IMR-90 (cell line): ENCODE data around the gene IL1A. TPM values are rescaled to one million over a fixed set of nuclear protein-coding genes. Genes with fewer than 3 reads are reported as not detected.

Experiments used
- ATAC-seq: fragments of 200-7000 bp; cut with Tn5 transposase; 2 replicates; pipeline ENCODE4 v1.9.1; 2020; ENCODE audit warnings: low read depth, mild to moderate bottlenecking, moderate library complexity
- BruUV-seq: library from RNA; stranded (reverse); fragments of 400-500 nt; replicated peaks from 2 replicates; lab custom pipeline; 2021; lab: Mats Ljungman, UMichigan
- CTCF ChIA-PET: fragments of 300-600 bp; formaldehyde crosslinking; extraction: SDS; loops from one replicate; lab custom pipeline; 2021; ENCODE audit warnings: antibody characterized with exemption; lab: Yijun Ruan, JAX
- POLR2A ChIA-PET: fragments of 300-600 bp; sonication (Branson Sonifier 250); formaldehyde crosslinking; loops from one replicate; lab custom pipeline; 2022; ENCODE audit warnings: antibody characterized with exemption; ENCODE audit not compliant: unreplicated experiment; lab: Charles Lee
- DNase-seq: peaks from one replicate; pipeline ENCODE4 v3.0.0; 2013
- H2AFZ ChIP-seq: replicated peaks from 2 replicates; pipeline ENCODE3; 2013; ENCODE audit warnings: low read length, mild to moderate bottlenecking; ENCODE audit not compliant: poor library complexity
- H2AK5ac ChIP-seq: 2 replicates; pipeline ENCODE4 v1.6.1; 2013; ENCODE audit warnings: low read depth, low read length, inconsistent platforms
- H2AK9ac ChIP-seq: replicated peaks from 2 replicates; pipeline ENCODE3; 2013; ENCODE audit warnings: mild to moderate bottlenecking, low read depth, low read length, moderate library complexity; ENCODE audit not compliant: poor library complexity
- H2BK120ac ChIP-seq: 2 replicates; pipeline ENCODE4 v1.6.1; 2013; ENCODE audit warnings: low read depth, low read length, inconsistent platforms
- H2BK15ac ChIP-seq: 3 replicates; pipeline ENCODE4 v1.6.1; 2013; ENCODE audit warnings: low read depth, low read length, inconsistent platforms
- H2BK20ac ChIP-seq: 2 replicates; pipeline ENCODE4 v1.6.1; 2013; ENCODE audit warnings: low read depth, mild to moderate bottlenecking, inconsistent platforms, low read length, moderate library complexity
- H2BK5ac ChIP-seq: 2 replicates; pipeline ENCODE4 v1.6.1; 2013; ENCODE audit warnings: mild to moderate bottlenecking, low read depth, low read length, inconsistent platforms; ENCODE audit not compliant: poor library complexity, severe bottlenecking
- H3K14ac ChIP-seq: replicated peaks from 2 replicates; pipeline ENCODE4 v1.6.1; 2013; ENCODE audit warnings: low read depth, low read length, inconsistent platforms
- H3K18ac ChIP-seq: 2 replicates; pipeline ENCODE4 v1.6.1; 2013; ENCODE audit warnings: low read depth, low read length, control low read depth
- H3K23ac ChIP-seq: 2 replicates; pipeline ENCODE4 v1.6.1; 2013; ENCODE audit warnings: low read depth, low read length, inconsistent platforms
- H3K27ac ChIP-seq: 2 replicates; pipeline ENCODE4 v1.5.1; 2013; ENCODE audit warnings: mild to moderate bottlenecking, control low read depth, low read length; ENCODE audit not compliant: insufficient read depth
- H3K27me3 ChIP-seq: 2 replicates; pipeline ENCODE4 v1.6.1; 2013; ENCODE audit warnings: low read length; ENCODE audit not compliant: control insufficient read depth, insufficient read depth
- H3K36me3 ChIP-seq: 2 replicates; pipeline ENCODE4 v1.6.1; 2013; ENCODE audit warnings: low read length, mixed read lengths; ENCODE audit not compliant: control insufficient read depth, insufficient read depth
- H3K4ac ChIP-seq: 2 replicates; pipeline ENCODE4 v1.6.1; 2013; ENCODE audit warnings: low read depth, low read length, inconsistent platforms
- H3K4me1 ChIP-seq: 2 replicates; pipeline ENCODE4 v1.6.1; 2013; ENCODE audit warnings: low read length, mixed read lengths; ENCODE audit not compliant: control insufficient read depth, insufficient read depth
- H3K4me2 ChIP-seq: 2 replicates; pipeline ENCODE4 v1.6.1; 2013; ENCODE audit warnings: low read depth, mild to moderate bottlenecking, control low read depth, low read length, moderate library complexity
- H3K4me3 ChIP-seq: 2 replicates; pipeline ENCODE4 v1.5.1; 2013; ENCODE audit warnings: low read depth, mild to moderate bottlenecking, control low read depth, low read length, moderate library complexity; ENCODE audit not compliant: insufficient read depth
- H3K56ac ChIP-seq: 2 replicates; pipeline ENCODE4 v1.6.1; 2013; ENCODE audit warnings: low read length, inconsistent platforms; ENCODE audit not compliant: insufficient read depth; ENCODE audit errors: extremely low read depth
- H3K79me1 ChIP-seq, 2 experiments: 2 replicates each; pipeline ENCODE4 v1.6.1; 2013; ENCODE audit warnings: low read length in 2 of 2, inconsistent platforms in 1 of 2, low read depth in 1 of 2
- H3K9ac ChIP-seq: 2 replicates; pipeline ENCODE4 v1.6.1; 2013; ENCODE audit warnings: low read depth, low read length, control low read depth
- H3K9me1 ChIP-seq: 2 replicates; pipeline ENCODE4 v1.6.1; 2013; ENCODE audit warnings: low read length, inconsistent platforms; ENCODE audit not compliant: insufficient read depth
- H3K9me3 ChIP-seq: 2 replicates; pipeline ENCODE4 v1.6.1; 2013; ENCODE audit warnings: low read length; ENCODE audit not compliant: control insufficient read depth, insufficient read depth
- H4K20me1 ChIP-seq: 2 replicates; pipeline ENCODE4 v1.6.1; 2013; ENCODE audit warnings: low read length, inconsistent platforms; ENCODE audit not compliant: insufficient read depth
- H4K5ac ChIP-seq: 2 replicates; pipeline ENCODE4 v1.6.1; 2013; ENCODE audit warnings: mild to moderate bottlenecking, low read depth, low read length, control low read depth
- H4K8ac ChIP-seq, 2 experiments: 2 replicates each; pipeline ENCODE4 v1.6.1; 2013; ENCODE audit warnings: low read depth in 2 of 2, low read length in 2 of 2, control low read depth in 1 of 2, inconsistent platforms in 1 of 2
- H4K91ac ChIP-seq: 2 replicates; pipeline ENCODE4 v1.6.1; 2013; ENCODE audit warnings: low read depth, low read length, inconsistent platforms; ENCODE audit not compliant: insufficient read depth
- BHLHE40 ChIP-seq: fragments of 150-350 bp; IDR thresholded peaks from 2 replicates; pipeline ENCODE4 v1.6.1; 2016; ENCODE audit warnings: mild to moderate bottlenecking, low read depth, low read length
- CEBPB ChIP-seq: IDR thresholded peaks from 2 replicates; pipeline ENCODE4 v1.6.1; 2012; ENCODE audit warnings: low read depth, low read length, improper control_type of control experiment
- CHD1 ChIP-seq: IDR thresholded peaks from 2 replicates; pipeline ENCODE4 v1.6.1; 2012; ENCODE audit warnings: low read depth, low read length, improper control_type of control experiment
- FOS ChIP-seq: fragments of 150-350 bp; IDR thresholded peaks from 2 replicates; pipeline ENCODE4 v1.6.1; 2016; ENCODE audit warnings: low read depth, low read length
- MAFK ChIP-seq: IDR thresholded peaks from 2 replicates; pipeline ENCODE4 v1.6.1; 2012; ENCODE audit warnings: low read depth, low read length, improper control_type of control experiment
- MAZ ChIP-seq: IDR thresholded peaks from 2 replicates; pipeline ENCODE4 v1.6.1; 2012; ENCODE audit warnings: low read depth, mild to moderate bottlenecking, low read length, improper control_type of control experiment, moderate library complexity, borderline replicate concordance
- MXI1 ChIP-seq: IDR thresholded peaks from 2 replicates; pipeline ENCODE4 v1.6.1; 2012; ENCODE audit warnings: low read depth, mild to moderate bottlenecking, low read length, moderate library complexity, borderline replicate concordance
- NFE2L2 ChIP-seq: fragments of 150-350 bp; IDR thresholded peaks from 2 replicates; pipeline ENCODE4 v1.6.1; 2016; ENCODE audit warnings: low read depth, mild to moderate bottlenecking, low read length
- POLR2A ChIP-seq: IDR thresholded peaks from 2 replicates; pipeline ENCODE4 v1.6.1; 2012; ENCODE audit warnings: mild to moderate bottlenecking, low read depth, low read length
- RAD21 ChIP-seq: IDR thresholded peaks from 2 replicates; pipeline ENCODE4 v1.6.1; 2012; ENCODE audit warnings: low read length, improper control_type of control experiment
- RCOR1 ChIP-seq: IDR thresholded peaks from 2 replicates; pipeline ENCODE4 v1.6.1; 2012; ENCODE audit warnings: mild to moderate bottlenecking, low read length, improper control_type of control experiment; ENCODE audit not compliant: insufficient replicate concordance
- RFX5 ChIP-seq: IDR thresholded peaks from 2 replicates; pipeline ENCODE4 v1.8.0; 2012; ENCODE audit warnings: low read depth, mild to moderate bottlenecking, low read length, moderate library complexity
- SMC3 ChIP-seq: fragments of 150-350 bp; IDR thresholded peaks from 2 replicates; pipeline ENCODE4 v1.6.1; 2016; ENCODE audit warnings: low read depth, mild to moderate bottlenecking, antibody characterized with exemption, low read length, moderate library complexity
- WGBS, 2 experiments: methylation state at CpG; one replicate each; pipeline versions ENCODE4 v1.1.5 to v1.1.7; 2013; ENCODE audit warnings: missing lambda C conversion rate in 2 of 2; ENCODE audit not compliant: insufficient read length in 1 of 2; ENCODE audit errors: extremely low coverage in 2 of 2; 5-methylcytosine and 5-hydroxymethylcytosine counted together
- dilution Hi-C: fragments of 300-500 bp; cut with HindIII; formaldehyde crosslinking; loops from one replicate; pipeline ENCODE4 v1.14.3; 2018; ENCODE audit warnings: low sequenced_read_pairs; ENCODE audit not compliant: unreplicated experiment
- in situ Hi-C: fragments of 300-500 bp; cut with MboI; formaldehyde crosslinking; loops from 3 replicates; pipeline ENCODE4 v1.14.3; 2019; ENCODE audit warnings: low sequenced_read_pairs, inconsistent platforms, mixed read lengths
- intact Hi-C: fragments of 100-400 bp; cut with micrococcal nuclease; formaldehyde crosslinking; loops from 2 replicates; pipeline ENCODE4 v1.10.0; 2022
- polyA plus RNA-seq, 3 experiments: library from polyadenylated mRNA; depleted of rRNA; stranded (reverse); fragments of >200 nt; gene quantifications; 2 replicates each; pipeline ENCODE4 v1.2.3, GENCODE V29; 2012; ENCODE audit warnings: low replicate concordance in 1 of 3
- total RNA-seq: library from RNA; depleted of rRNA; stranded (reverse); fragments of >200 nt; gene quantifications from 2 replicates; pipeline ENCODE4 v1.2.3, GENCODE V29; 2012
- TF ChIP-seq, protein P1 (sequence below): fragments of 150-350 bp; IDR thresholded peaks from 2 replicates; pipeline ENCODE4 v1.6.1; 2016; ENCODE audit warnings: low read depth, mild to moderate bottlenecking, low read length, moderate library complexity, borderline replicate concordance
- TF ChIP-seq, protein P2 (sequence below): fragments of 150-350 bp; IDR thresholded peaks from 2 replicates; pipeline ENCODE4 v1.6.1; 2017; ENCODE audit warnings: mild to moderate bottlenecking, antibody characterized with exemption, low read length, low read depth
- TF ChIP-seq, protein P3 (sequence below): conservative IDR thresholded peaks from 2 replicates; pipeline ENCODE4 v1.5.1; 2012; ENCODE audit warnings: mild to moderate bottlenecking, low read depth, low read length, improper control_type of control experiment

The IL1A gene
- total and polyA plus RNA-seq, 2 of the 4 experiments (the other 2 are of a cell fraction), result 0.48 to 1.1 TPM

DNA sequence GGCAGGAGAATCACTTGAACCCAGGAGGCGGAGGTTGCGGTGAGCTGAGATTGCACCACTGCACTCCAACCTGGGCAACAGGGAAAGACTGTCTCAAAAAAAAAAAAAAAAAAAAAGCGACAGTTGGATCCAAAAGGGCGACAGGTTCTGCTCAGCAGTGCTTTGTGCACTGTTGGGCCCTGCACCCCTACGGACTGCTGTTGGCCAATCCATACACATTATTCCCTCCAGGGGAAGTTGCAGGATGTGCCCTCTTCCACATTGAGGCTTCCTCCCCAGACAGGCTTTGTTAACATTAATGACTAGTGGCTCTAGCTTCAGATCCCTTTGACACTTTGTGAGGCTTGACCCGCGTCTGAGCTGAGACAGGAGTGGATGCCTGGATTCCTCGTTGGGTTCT is 54.1 kb downstream of the IL1A start:
- no peak overlapping the region for H3K4me2 ChIP-seq
- H3K4me1 ChIP-seq, result peaks cover 1% of the 10 kb centered on the region; the same call in 1 of the 2 replicates
- BruUV-seq, result no TSS peak
- H2AK5ac ChIP-seq, result no peak overlapping the region
- no peaks in the 10 kb centered on the region for H4K20me1 ChIP-seq
- H2BK5ac ChIP-seq, result no peak overlapping the region
- H3K27ac ChIP-seq, result no peak overlapping the region
- intact Hi-C loops (no loop called here), dilution Hi-C loops (no loop called here), in situ Hi-C loops (no loop called here)
- H3K36me3 ChIP-seq, result no peaks in the 10 kb centered on the region
- H3K27me3 ChIP-seq, result no peaks in the 10 kb centered on the region
- H2AK9ac ChIP-seq, result no peak overlapping the region
- H3K14ac ChIP-seq, result no peak overlapping the region
- WGBS, 2 experiments, result 61% methylated on average over 3 of the region's 8 CpGs; no CpG with 5 or more reads in 1 of the 2 experiments
- no peaks in the 10 kb centered on the region for H3K79me1 ChIP-seq
- peaks cover 3% of the 10 kb centered on the region; the same call in 1 of the 2 replicates for H3K9me1 ChIP-seq
- no peak overlapping the region for H3K18ac ChIP-seq
- ChIA-PET CTCF (interaction anchor here (1.0 kb wide), 1 partner anchor 130 kb away, joined by 3 read pairs; no protein-coding TSS in a partner anchor), POLR2A (no interaction called here)
- no peak overlapping the region for H2BK15ac ChIP-seq
- no peaks in the 10 kb centered on the region for H3K9me3 ChIP-seq
- no peak overlapping the region for H3K23ac ChIP-seq
- no peak overlapping the region for H4K8ac ChIP-seq
- no peak overlapping the region for H2AFZ ChIP-seq
- H2BK20ac ChIP-seq, result no peak overlapping the region
- H3K4ac ChIP-seq, result no peak overlapping the region
- H3K9ac ChIP-seq, result no peak overlapping the region
- H2BK120ac ChIP-seq, result no peak overlapping the region
- H3K56ac ChIP-seq, result no peak overlapping the region
- ATAC-seq (no peak), DNase-seq (no peak)
- TF ChIP-seq, protein P1, sequence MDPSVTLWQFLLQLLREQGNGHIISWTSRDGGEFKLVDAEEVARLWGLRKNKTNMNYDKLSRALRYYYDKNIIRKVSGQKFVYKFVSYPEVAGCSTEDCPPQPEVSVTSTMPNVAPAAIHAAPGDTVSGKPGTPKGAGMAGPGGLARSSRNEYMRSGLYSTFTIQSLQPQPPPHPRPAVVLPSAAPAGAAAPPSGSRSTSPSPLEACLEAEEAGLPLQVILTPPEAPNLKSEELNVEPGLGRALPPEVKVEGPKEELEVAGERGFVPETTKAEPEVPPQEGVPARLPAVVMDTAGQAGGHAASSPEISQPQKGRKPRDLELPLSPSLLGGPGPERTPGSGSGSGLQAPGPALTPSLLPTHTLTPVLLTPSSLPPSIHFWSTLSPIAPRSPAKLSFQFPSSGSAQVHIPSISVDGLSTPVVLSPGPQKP, result no peak
- TF ChIP-seq POLR2A (no peak), MAZ (no peak), CEBPB (no peak), RAD21 (no peak), NFE2L2 (no peak), RCOR1 (no peak), RFX5 (no peak), CHD1 (no peak), MXI1 (no peak), SMC3 (no peak), FOS (no peak), MAFK (no peak), BHLHE40 (no peak)
- TF ChIP-seq, protein P2, sequence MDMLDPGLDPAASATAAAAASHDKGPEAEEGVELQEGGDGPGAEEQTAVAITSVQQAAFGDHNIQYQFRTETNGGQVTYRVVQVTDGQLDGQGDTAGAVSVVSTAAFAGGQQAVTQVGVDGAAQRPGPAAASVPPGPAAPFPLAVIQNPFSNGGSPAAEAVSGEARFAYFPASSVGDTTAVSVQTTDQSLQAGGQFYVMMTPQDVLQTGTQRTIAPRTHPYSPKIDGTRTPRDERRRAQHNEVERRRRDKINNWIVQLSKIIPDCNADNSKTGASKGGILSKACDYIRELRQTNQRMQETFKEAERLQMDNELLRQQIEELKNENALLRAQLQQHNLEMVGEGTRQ, result no peak
- TF ChIP-seq, protein P3, sequence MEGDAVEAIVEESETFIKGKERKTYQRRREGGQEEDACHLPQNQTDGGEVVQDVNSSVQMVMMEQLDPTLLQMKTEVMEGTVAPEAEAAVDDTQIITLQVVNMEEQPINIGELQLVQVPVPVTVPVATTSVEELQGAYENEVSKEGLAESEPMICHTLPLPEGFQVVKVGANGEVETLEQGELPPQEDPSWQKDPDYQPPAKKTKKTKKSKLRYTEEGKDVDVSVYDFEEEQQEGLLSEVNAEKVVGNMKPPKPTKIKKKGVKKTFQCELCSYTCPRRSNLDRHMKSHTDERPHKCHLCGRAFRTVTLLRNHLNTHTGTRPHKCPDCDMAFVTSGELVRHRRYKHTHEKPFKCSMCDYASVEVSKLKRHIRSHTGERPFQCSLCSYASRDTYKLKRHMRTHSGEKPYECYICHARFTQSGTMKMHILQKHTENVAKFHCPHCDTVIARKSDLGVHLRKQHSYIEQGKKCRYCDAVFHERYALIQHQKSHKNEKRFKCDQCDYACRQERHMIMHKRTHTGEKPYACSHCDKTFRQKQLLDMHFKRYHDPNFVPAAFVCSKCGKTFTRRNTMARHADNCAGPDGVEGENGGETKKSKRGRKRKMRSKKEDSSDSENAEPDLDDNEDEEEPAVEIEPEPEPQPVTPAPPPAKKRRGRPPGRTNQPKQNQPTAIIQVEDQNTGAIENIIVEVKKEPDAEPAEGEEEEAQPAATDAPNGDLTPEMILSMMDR, result no peak
- no peak overlapping the region for H4K5ac ChIP-seq
- no peak overlapping the region for H4K91ac ChIP-seq
- H3K4me3 ChIP-seq, result no peak overlapping the region
